GM18519 (cell line): ENCODE results near the gene TCF12.
"Not testable (repeated sequence)": the region's sequence is repeated elsewhere in the genome, so short reads cannot be mapped to it uniquely, and the experiment has no call there.

Experiments
- ATAC-seq: cut with Tn5 transposase; IDR thresholded peaks from one replicate; pipeline ENCODE4 v1.9.1; 2021; ENCODE audit warnings: mild to moderate bottlenecking, moderate library complexity; ENCODE audit not compliant: unreplicated experiment, low FRiP score

Gene TCF12

GRCh38 chr15:57082054-57082728, 163.7 kb downstream of the TCF12 start:
- no peak for ATAC-seq

- ATAC-seq: no peak
Measured at GRCh38 chr15:57084192-57084591, 165.7 kb downstream of the TCF12 start.

GRCh38 chr15:57085267-57085666, 166.8 kb downstream of the TCF12 start:
- no peak for ATAC-seq

- ATAC-seq: no peak
Measured at GRCh38 chr15:57086857-57087427, 168.5 kb downstream of the TCF12 start.

DNA sequence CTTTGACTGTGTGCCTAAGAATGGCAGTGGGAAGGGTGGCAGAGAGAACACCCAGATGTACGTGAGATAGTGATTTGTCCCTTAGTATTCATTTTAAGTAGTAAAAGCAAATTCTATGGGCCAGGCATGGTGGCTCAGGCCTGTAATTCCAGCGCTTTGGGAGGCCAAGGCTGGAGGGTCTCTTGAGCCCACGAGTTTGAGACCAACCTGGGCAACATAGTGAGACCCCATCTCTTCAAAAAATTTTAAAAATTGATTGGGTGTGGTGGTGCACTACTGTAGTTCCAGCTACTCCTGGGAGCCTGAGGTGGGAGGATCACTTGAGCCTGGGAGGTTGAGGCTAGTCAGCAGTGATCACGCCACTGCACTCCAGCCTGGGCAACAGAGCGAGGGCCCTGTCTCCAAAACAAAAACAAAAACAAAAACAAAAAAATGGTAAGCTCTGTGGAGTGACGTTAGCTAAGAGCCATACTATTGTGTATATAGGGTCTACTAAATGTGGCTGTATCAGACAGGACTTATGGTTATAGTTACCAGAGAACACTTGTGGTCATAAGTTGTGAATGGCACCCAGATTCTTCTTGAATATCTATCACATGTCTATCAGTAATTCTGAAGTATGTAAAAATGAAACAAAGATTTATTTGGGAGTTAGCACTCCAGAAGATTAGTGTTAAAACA, 171.5 kb downstream of the TCF12 start:
- no peak for ATAC-seq

DNA sequence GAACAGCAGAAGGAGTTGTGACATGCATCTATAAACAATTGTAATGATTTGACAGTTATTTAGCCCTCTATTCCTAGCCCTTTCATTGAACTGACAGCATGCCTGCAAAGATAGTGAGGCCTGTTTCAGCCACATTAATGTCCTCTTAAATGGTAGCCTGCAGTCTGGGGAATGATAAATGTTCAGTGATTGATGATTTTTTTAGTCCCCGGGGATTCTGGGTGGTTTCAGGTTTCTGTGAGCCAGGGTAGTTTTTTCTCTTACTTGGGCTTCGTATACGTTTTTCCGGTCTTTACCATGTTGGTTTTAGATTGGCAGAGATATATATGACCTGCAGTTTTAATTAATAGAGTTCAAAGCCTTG, 172.0 kb downstream of the TCF12 start:
- ATAC-seq: no peak

GRCh38 chr15:57091636-57092035, 173.2 kb downstream of the TCF12 start:
- ATAC-seq: no peak

DNA sequence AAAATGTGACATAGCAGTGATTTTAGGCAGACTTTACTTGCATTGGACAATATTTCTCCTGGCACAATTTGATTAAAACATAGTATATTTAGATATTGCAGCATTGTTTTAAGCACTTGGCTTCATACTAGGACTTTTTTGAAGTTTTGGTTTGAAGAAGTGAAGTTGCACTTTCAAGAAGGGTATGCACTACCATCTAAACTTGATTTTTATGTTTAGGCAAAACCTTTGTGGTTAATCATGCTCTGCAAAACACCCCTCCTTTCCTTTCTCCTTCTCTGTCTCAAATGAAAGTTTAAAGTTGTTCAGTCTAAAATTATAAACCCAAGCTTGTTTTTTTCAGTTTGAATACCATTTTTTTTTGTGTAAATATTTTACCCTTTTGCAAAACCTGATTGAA, 173.8 kb downstream of the TCF12 start:
- no peak for ATAC-seq

DNA sequence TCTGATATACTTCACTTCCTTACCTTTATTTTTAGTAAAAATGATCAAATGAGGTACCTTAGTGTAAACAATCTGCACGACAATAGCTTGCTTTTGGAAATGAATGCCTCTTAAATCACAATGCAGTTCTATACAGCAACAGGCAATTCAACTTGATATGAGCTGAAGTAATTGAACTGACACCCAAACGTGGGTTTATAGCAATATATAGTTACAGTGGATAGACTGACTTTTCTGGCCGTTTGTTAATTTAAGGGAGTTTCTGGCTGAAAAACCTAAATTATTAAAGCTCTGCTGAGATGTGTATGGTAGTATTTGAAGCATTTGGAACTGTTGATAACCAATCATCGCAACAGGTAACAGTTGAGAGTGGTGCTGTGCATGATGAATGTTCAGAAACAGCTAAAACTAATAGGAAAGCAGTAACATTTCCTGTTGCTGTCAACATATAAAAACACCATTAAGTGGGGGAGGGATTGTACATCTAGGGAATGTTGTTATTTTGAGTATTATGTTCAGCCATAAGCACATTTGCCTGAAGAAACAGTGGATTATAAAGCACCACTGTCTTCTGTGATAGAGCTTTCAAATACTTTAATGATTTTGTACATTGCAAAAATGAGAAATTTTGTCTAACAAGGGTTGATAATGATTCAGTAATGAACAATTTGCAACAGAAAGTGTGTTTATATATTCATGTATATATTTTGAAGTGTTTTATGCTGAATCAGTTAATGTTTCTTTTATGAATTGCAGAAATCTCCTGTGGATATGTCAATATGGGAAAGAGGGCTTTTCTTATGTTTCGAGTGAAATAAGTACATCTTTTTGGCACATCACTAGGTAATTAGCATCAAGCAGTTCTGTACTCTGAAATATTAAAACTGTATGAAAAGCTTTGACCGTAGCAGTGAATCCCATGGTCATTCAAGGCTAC, 176.1 kb downstream of the TCF12 start:
- ATAC-seq: no peak

GRCh38 chr15:57095896-57096295, 177.5 kb downstream of the TCF12 start:
- ATAC-seq: no peak

DNA sequence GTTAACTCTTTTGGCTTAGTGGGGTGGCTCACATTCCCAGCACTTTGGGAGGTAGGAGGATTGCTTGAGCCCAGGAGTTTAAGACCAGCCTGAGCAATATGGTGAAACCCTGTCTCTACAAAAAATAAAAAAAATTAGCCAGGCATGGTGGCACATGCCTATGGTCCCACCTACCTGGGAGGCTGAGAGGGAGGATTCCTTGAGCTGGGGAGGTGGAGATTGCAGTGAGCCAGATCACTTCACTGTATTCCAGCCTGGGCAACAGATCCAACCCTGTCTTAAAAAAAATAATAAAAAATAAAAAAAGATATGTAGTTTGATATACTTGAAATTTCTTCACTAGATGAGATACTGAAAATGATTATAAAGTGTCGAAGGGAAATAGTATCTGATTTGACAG, 178.8 kb downstream of the TCF12 start:
- ATAC-seq: no peak

DNA sequence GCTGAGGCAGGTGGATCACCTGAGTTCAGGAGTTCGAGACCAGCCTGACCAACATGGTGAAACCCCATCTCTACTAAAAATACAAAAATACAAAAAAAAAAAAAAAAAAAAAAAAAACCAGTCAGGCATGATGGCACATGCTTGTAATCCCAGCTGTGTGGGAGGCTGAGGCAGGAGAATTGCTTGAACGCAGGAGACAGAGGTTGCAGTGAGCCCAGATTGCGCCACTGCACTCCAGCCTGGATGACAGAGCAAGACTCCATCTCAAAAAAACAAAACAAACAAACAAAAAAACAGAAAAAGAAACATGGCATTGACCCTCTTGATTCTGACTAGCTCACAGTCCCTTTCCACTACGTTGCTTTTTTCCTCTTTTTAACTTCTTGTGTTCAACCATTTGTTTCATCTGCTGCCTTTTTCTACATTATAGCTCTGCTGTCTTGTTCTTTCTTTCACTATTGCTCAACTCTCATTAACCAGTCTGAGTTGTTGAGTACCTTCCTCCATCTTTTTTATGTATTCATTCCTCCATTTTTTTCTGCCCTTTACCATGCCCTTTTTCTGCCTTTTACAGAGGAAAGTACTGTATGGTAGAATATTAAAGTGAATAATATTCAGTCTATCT, 179.6 kb downstream of the TCF12 start:
- ATAC-seq: not testable (repeated sequence)

- ATAC-seq: no peak
Measured at GRCh38 chr15:57098896-57099295, 180.5 kb downstream of the TCF12 start.

- no peak for ATAC-seq
Measured at GRCh38 chr15:57100136-57100539, 181.7 kb downstream of the TCF12 start.

GRCh38 chr15:57102858-57103257, 184.4 kb downstream of the TCF12 start:
- no peak for ATAC-seq

GRCh38 chr15:57108296-57108695, 189.9 kb downstream of the TCF12 start:
- no peak for ATAC-seq

DNA sequence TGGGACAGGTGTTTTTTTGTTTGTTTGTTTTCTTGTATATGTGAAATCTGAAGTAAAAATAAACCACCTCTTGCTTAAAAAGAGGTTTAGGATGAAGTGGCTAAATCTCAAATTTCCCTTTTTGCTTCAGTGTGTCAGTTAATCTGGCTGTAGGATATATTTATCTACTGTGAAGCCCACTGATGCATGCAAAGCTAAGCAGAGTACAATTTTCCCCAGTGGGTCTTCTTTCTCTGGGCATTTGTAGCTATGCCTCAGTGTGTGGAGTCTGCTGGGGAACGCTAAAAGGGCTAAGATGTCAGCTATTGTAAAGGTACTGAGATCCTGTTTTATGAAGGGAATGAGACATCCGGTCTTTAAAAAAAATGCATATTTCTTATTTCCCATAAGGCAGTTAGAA, 190.6 kb downstream of the TCF12 start:
- no peak for ATAC-seq

- no peak for ATAC-seq
Measured at GRCh38 chr15:57111002-57111401, 192.6 kb downstream of the TCF12 start.

DNA sequence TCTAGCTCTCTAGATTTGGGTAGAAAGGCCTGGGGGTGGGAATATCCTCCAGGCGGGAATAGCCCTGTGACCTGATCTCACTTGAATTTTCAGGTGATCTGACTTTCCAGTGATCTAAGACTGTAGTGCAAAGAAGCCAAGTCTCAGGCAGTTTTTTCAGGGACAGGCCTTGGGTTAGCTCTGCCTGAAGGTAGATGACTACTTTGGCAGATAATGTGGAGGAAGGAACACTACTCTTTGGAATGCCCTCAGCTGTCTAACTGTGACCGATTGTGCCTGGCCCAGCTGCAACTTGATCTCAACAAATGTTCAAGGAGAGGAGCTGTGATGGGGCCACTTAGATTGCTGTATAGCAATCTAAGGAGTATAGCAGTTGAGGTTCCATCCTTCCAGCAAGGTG, 193.7 kb downstream of the TCF12 start:
- ATAC-seq: no peak

DNA sequence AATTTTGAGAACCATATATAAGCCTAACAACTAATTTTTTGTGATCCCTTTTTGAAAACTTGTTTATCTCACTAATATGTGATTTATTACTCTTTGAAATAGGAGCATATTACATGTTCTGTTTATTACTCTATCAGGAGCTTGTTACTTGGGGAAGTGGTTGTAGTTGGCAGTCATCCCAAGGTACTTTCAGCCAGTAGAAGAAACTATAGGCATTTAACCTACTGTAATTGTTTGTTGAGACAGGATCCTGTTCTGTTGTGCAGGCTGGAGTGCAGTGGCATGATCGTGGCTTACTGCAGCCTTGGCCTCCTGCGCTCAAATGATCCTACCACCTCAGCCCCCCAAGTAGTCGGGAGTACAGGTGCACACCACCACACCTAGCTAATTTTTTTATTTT, 195.6 kb downstream of the TCF12 start:
- no peak for ATAC-seq
